Activated CD4-positive, alpha-beta T cell treated with anti-CD3 and anti-CD28 coated beads, Interleukin-2, amount 50 U/mL, for 16 hours (primary cell): ENCODE results near the gene MYO7A.

Experiments used
- DNase-seq: peaks from one replicate; pipeline ENCODE4 v3.0.0-alpha.2; 2020

MYO7A gene

GRCh38 chr11:77147668-77148321, 19.7 kb downstream of the MYO7A start:
- DNase-seq: peak; percentile 28

DNA sequence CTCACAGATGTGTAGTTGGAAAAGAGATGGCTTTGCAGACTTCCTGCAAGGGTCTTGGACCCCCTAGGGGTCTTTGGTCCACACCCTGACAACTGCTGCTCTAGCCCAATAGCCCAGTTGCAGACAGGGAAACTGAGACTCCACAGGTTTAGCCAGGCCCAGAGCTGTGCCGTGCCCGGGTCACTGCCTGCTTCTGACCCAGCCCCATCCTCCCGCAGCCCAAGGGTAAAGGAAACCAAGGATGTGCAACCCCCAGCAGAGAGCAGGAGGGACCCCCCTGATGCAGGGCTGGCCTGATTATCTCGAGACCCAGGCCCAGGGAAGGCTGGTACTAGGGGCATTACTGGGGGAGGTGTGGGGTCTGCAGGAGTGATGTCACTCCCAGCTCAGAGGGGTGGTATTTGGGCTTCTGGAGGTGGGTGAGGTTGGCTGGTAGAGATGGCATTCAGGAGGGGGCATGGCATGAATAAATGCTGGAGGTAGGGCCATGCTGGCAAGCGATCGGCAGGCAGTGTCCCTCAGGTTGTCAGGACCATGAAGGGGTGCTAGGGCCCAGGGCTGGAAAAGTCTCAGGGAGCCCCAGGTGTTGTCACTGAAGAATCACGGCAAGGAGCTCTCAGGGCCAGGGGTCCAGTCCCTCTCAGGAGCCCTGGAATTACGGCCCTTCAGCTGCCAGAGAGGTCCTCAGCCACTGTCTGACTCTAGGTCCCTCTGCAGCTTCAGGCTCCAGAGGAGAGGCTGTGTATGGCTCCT, 21.1 kb downstream of the MYO7A start:
- DNase-seq: no peak

DNA sequence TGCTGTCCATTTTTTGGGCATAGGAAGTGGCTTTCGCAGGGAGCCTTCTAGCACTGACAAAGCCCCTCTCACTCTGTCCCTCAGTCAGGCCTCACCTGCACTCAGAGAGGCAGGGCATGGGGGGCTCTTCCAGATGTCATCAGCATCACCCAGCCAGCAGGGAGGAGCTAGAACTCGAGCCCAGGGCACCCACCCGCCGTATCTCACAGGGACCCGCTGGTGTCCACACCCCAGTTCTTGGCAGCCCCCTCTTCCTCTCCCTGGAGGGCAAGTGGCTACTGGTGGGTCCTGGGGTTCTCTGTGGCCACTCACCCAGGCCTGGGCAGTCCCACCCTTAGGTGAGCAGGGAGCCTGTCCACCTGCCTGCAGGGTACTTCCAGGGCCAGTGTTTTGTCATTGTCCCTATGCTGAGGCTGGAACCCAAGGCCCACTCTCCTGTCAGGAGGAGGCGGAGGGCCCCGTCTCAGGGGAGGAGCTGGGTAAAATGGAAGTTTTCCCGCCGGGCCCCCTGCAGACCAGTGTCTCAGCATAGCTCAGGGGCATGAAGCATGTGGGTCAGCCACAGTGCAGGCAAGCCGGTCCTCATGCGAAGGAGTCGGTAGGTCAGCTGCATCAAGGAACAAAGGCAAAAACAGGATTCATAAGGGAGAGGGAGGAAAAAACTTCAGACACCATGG, 21.8 kb downstream of the MYO7A start:
- no peak for DNase-seq

DNA sequence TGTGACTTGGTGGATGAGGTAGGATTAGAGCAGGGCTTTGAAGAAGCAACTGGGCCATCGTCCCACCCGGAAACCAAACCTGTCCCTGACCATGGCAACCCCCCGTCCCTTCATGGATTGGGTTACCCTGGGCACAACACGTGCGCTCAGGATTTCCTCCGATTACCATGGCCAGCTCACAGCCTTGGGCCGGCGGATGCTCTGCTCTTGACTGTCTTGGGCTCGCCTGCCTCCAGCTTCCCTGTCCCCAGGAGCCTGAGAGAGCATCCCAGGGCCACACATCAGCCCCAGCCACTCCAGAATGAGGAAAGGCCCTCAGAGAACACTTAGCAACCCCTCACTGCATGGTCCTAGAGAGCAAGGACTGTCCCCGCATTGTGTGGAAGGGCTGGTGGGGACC, 22.8 kb downstream of the MYO7A start:
- DNase-seq: no peak

DNA sequence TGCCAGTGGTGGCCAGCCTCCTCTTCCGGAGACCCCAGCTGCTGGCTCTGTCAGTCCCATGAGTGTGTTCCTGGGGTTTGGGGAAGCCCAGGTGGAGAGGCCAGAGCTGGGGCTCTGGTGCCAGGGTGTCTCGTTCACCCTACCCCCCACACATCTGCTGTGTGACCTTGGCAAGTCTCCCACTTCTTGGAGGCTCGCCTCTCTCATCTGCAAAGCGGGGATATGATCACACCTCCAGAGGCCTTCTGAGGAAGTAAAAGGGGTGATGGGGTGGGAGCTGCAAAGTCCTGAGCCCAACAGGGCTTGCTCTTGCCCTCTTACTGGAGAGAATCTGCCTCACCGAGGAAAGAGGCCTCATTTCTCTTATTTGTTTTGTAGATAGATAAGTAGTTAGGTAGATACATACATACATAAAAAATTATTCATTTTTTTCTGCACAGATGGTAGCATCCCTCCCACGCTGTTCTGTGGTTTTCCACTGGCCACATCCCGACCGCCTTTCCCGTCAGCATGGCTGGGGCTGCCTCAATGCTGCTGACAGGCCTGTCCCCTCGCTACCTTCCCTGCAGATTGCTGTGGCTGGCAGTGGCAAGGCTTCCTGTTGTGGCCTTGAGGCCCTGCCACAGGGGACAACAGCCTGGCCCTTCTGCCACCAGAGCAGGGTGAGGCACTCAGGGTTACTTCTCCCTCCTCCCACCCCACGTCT, 23.9 kb downstream of the MYO7A start:
- peak; percentile 71 for DNase-seq

- no peak for DNase-seq
Measured at GRCh38 chr11:77152846-77153245, 24.8 kb downstream of the MYO7A start.

DNA sequence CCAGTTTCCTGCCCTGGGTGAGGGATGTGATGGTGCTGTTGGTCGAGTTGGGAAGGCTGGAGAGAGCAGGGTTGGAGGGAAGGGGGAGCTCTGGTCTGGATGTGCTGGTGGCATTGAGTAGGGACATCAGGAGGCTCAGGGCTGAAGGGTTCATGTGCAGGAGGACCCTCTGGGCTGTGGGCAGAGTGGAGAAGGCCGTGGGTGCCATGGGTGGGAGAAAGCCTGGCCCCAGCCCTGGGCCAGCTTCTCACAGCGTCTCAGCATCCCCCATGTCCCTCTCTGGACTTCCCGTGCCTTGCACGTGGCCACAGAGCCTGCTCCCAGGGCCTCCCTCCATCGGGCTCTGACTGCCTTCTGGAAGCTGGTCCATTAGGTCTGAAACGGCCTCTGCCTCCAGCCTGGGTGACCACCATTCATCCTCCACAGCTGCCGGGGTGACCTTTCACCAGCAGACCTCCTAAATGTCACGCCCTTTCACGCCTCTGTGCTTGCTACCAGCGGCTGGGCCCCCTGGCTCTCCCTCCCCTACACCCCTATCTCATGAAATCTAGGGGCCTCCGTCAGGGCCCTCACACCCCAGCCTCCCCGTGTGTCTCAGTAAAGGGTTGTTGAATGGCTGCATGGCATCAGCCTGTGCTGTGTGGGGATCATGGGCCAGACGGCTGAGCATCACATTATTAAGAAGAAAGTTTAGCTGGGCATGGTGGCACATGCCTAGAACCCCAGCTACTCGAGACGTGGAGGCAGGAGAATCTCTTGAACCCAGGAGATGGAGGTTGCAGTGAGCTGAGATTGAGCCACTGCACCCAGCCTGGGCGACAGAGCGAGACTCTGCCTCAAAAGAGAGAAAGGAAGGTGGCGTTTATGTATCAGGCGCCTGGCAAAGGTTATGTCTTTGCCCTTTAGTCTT, 25.5 kb downstream of the MYO7A start:
- DNase-seq: no peak

GRCh38 chr11:77154381-77155081, 26.5 kb downstream of the MYO7A start:
- no peak for DNase-seq

GRCh38 chr11:77155082-77155475, 27.0 kb downstream of the MYO7A start:
- DNase-seq: no peak

DNA sequence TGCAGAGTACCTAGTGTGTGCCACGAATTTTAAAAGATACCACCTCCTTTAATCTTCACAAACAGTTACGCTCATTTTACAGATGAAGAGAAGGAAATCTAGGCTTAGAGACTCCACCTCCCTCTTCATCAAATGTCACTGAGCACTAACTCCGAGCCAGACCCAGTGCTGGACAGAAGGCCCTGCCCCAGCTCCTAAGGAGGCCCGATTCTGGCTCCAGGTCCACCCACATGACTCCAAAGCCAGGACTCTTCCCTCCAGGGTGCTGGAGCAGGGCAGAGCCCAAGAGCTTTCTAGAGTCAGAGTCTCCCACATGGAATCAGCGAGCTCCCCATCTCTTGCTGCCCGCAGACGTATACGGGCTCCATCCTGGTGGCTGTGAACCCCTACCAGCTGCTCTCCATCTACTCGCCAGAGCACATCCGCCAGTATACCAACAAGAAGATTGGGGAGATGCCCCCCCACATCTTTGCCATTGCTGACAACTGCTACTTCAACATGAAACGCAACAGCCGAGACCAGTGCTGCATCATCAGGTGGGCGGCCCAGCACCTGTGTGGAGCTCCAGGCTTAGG, 27.6 kb downstream of the MYO7A start:
- no peak for DNase-seq

DNA sequence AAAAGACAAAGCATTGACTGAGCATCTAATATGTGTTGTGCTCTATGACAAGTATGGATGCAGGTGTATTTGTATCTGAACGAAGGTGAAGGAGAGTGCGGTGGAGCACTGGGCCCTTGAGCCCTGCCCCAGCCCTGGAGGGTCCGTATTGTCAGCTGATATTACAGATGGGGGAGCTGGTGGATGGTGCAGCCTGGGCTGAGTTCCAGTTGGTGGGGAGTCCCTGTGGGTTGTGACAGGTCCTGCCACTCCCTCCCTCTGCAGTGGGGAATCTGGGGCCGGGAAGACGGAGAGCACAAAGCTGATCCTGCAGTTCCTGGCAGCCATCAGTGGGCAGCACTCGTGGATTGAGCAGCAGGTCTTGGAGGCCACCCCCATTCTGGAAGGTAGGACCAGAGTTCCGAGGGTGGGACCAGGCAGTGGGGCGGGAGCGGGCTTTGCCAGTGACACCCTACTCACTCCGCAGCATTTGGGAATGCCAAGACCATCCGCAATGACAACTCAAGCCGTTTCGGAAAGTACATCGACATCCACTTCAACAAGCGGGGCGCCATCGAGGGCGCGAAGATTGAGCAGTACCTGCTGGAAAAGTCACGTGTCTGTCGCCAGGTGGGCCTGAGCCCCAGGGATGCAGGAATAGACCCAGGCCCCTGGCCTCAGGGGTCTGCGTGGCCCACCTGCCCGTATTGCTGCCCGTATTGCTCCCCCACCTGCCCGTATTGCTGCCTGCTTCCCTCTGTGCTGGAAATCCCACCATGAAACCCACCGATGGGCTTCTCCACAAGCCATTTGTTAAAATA, 28.6 kb downstream of the MYO7A start:
- DNase-seq: no peak

- DNase-seq: no peak
Measured at GRCh38 chr11:77158041-77158695, 30.1 kb downstream of the MYO7A start.

GRCh38 chr11:77159219-77159936, 31.3 kb downstream of the MYO7A start:
- DNase-seq: no peak

GRCh38 chr11:77159937-77160495, 32.0 kb downstream of the MYO7A start:
- no peak for DNase-seq

DNA sequence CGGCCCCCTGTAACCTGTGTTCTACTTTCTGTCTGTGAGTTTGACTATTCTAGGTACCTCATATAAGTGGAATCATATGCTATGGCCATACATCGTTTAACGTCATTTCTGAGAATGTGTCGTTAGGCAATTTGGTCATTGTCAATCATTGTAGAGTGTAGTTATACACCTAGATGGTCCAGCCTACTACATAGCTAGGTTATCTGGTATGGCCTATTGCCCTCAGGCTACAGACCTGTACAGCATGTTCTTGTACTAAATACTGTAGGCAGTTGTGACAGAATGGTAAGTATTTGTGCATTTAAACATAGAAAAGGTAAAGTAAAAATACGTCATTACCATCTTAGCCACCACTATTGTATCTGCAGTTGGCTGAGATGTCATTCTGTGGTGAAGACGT, 35.2 kb downstream of the MYO7A start:
- DNase-seq: no peak

DNA sequence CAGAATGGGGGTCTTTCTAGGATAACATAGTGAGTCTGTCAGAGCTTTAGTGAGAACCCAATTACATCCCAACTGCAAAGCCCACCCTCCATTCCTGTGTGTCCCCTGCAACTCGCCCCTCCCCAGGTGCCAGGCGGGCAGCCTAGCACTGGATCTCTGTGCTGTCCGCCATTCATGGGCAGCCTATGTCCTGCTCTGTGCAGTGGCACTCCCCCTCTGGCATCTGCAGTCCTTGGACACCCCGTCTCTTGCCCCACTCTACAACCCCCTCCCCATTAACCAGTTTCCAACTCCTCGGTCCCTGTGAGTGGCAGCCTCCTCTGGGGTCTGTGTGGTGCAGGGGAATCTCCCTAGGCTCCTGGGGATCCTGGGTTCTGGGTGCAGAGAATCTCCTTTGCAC, 37.0 kb downstream of the MYO7A start:
- DNase-seq: no peak

DNA sequence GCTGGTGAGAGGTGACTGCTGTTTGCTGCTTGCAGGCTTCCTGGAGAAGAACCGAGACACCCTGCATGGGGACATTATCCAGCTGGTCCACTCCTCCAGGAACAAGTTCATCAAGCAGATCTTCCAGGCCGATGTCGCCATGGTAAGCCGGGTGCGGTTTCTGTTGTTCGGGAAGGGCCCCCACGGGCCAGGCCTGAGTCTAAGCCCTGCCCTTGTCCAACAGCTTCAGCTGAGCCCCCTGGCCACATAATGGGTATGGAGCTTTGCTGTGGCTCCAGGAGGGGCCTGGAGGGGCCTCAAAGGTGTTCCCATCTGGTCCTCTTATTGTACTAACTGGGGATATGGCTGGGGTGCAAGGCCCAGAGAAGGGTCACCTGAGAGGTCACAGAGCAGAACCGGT, 38.0 kb downstream of the MYO7A start:
- no peak for DNase-seq

GRCh38 chr11:77167111-77167626, 39.1 kb downstream of the MYO7A start:
- DNase-seq: no peak

GRCh38 chr11:77167791-77168190, 39.7 kb downstream of the MYO7A start:
- DNase-seq: no peak
